Measurements from ENCODE around the gene CRYL1. TPM values are rescaled to one million over a fixed set of nuclear protein-coding genes. Genes with fewer than 3 reads are reported as not detected.

The CRYL1 gene
- total RNA-seq, 1 donor from 2014 or later, result 3.6 TPM

GRCh38 chr13:20356444-20356843, 169.2 kb downstream of the CRYL1 start:
- Histone ChIP-seq H3K27me3 (peaks cover 12% of the 10 kb centered on the region), H2AFZ (replicated peaks) (no peak overlapping the region), H3K79me2 (ENCODE audit: low read depth) (no peaks in the 10 kb centered on the region), H4K20me1 (ENCODE audit: low read depth) (no peaks in the 10 kb centered on the region), H3F3A (ENCODE audit: low read depth) (no peaks in the 10 kb centered on the region), H3K4me3 (no peak overlapping the region), H3K27ac (no peak overlapping the region), H3K4me2 (no peak overlapping the region), H3K36me3 (no peaks in the 10 kb centered on the region), H3K9ac (no peak overlapping the region), H3K4me1 (no peaks in the 10 kb centered on the region), H3K9me3 (ENCODE audit: low read depth) (no peaks in the 10 kb centered on the region)
- H3K4me1 Mint-ChIP-seq, result peaks cover 9% of the 10 kb centered on the region
- H3K9me3 Mint-ChIP-seq, result no peaks in the 10 kb centered on the region
- no peak overlapping the region for H3K4me3 Mint-ChIP-seq
- H3K27me3 Mint-ChIP-seq (ENCODE audit: insufficient read depth, low read depth), result peaks cover 9% of the 10 kb centered on the region
- H3K27ac Mint-ChIP-seq, result no peak overlapping the region
- TF ChIP-seq CTCF (IDR thresholded peaks at IDR 0.05), result no peak
- TF ChIP-seq EZH2phosphoT487 (IDR thresholded peaks at IDR 0.05), result no peak
- TF ChIP-seq EZH2 (IDR thresholded peaks at IDR 0.05), result no peak
- no peak for DNase-seq (ENCODE audit: low spot score)
- H3K36me3 Mint-ChIP-seq, result no peaks in the 10 kb centered on the region

- no peaks in the 10 kb centered on the region for H3K27me3 ChIP-seq
- peaks cover 11% of the 10 kb centered on the region for H3K4me1 ChIP-seq
- no peak overlapping the region for H3K27ac ChIP-seq
- H3K4me2 ChIP-seq, result no peak overlapping the region
- H3K36me3 Mint-ChIP-seq, result no peaks in the 10 kb centered on the region
- no peaks in the 10 kb centered on the region for H3K9me3 ChIP-seq (ENCODE audit: low read depth)
- no peak overlapping the region for H3K4me3 ChIP-seq
- H3K79me2 ChIP-seq (ENCODE audit: low read depth), result no peaks in the 10 kb centered on the region
- no peaks in the 10 kb centered on the region for H3K9me3 Mint-ChIP-seq
- H3K4me3 Mint-ChIP-seq, result no peak overlapping the region
- H3K36me3 ChIP-seq, result no peaks in the 10 kb centered on the region
- H2AFZ ChIP-seq (replicated peaks), result no peak overlapping the region
- peaks cover 5% of the 10 kb centered on the region for H3K27me3 Mint-ChIP-seq (ENCODE audit: insufficient read depth, low read depth)
- DNase-seq (ENCODE audit: low spot score), result no peak
- no peak overlapping the region for H3K27ac Mint-ChIP-seq
- TF ChIP-seq EZH2phosphoT487 (IDR thresholded peaks at IDR 0.05), result no peak
- no peak for TF ChIP-seq CTCF (IDR thresholded peaks at IDR 0.05)
- no peak for TF ChIP-seq EZH2 (IDR thresholded peaks at IDR 0.05)
- peaks cover 10% of the 10 kb centered on the region for H3K4me1 Mint-ChIP-seq
- H3K9ac ChIP-seq, result no peak overlapping the region
- H3F3A ChIP-seq (ENCODE audit: low read depth), result peaks cover 7% of the 10 kb centered on the region
- no peaks in the 10 kb centered on the region for H4K20me1 ChIP-seq (ENCODE audit: low read depth)
These were observed 170.9 kb downstream of the CRYL1 start for GRCh38 chr13:20354722-20355121.

- Mint-ChIP-seq H3K36me3 (no peaks in the 10 kb centered on the region), H3K27ac (no peak overlapping the region), H3K4me1 (peaks cover 13% of the 10 kb centered on the region), H3K27me3 (ENCODE audit: insufficient read depth, low read depth) (peaks cover 5% of the 10 kb centered on the region), H3K4me3 (no peak overlapping the region), H3K9me3 (no peaks in the 10 kb centered on the region)
- H3K27me3 ChIP-seq, result no peaks in the 10 kb centered on the region
- H3K4me2 ChIP-seq, result no peak overlapping the region
- H3K4me1 ChIP-seq, result peaks cover 15% of the 10 kb centered on the region
- no peak overlapping the region for H3K9ac ChIP-seq
- H3K36me3 ChIP-seq, result no peaks in the 10 kb centered on the region
- no peaks in the 10 kb centered on the region for H3K79me2 ChIP-seq (ENCODE audit: low read depth)
- no peak for TF ChIP-seq EZH2 (IDR thresholded peaks at IDR 0.05)
- TF ChIP-seq CTCF (IDR thresholded peaks at IDR 0.05), result peak; percentile 4
- TF ChIP-seq EZH2phosphoT487 (IDR thresholded peaks at IDR 0.05), result no peak
- H3F3A ChIP-seq (ENCODE audit: low read depth), result peaks cover 11% of the 10 kb centered on the region
- no peak for DNase-seq (ENCODE audit: low spot score)
- no peak overlapping the region for H2AFZ ChIP-seq (replicated peaks)
- H3K4me3 ChIP-seq, result no peak overlapping the region
- H4K20me1 ChIP-seq (ENCODE audit: low read depth), result no peaks in the 10 kb centered on the region
- no peaks in the 10 kb centered on the region for H3K9me3 ChIP-seq (ENCODE audit: low read depth)
- H3K27ac ChIP-seq, result no peak overlapping the region
These were observed 171.7 kb downstream of the CRYL1 start for GRCh38 chr13:20353973-20354372.

Small RNA genes lying within 50 kb of the gene (microRNA-seq; reads per million reads assigned to microRNA genes)
- not detected for gene MIR4499

Small RNA genes lying within 50 kb of the gene (small RNA-seq; reads per million reads assigned to genes)
- not detected for gene MIR4499

Other genes starting within 250 kb of the CRYL1 start
- gene IFT88, start 41.3 kb upstream of the CRYL1 start, total RNA-seq (ENCODE audit: low replicate concordance), result 13.8 and 18.4 TPM in 2 replicates
- 1.4 and 2.6 TPM in 2 replicates for gene IL17D, start 177.8 kb upstream of the CRYL1 start, total RNA-seq (ENCODE audit: low replicate concordance)
- gene EEF1AKMT1, start 248.1 kb upstream of the CRYL1 start, total RNA-seq (ENCODE audit: low replicate concordance), result 12.3 and 13.3 TPM in 2 replicates

Data from neural progenitor cell (in vitro differentiated cells).